ENCODE data around the gene AGMAT.

DNA sequence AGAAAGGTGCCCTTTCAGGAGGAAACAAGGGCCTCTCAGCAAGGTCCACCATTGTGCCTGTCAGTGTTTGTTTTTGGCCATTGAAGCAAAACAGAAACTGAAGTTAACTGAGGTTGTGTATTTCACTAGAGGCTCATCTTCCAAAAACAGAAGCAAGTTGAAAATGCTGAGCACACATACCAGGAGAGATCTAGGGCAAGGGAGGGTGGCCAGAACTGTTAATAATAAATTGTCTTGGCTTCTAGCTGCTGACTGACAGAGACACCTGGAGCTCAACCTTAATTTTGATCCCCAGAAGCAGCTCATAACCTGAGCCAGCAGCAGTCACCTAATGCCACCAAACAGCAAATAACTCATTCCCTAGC lies 5.2 kb downstream of the AGMAT start:
- TF ChIP-seq TOX (CRISPR knock-in tag; IDR thresholded peaks at IDR 0.05; ENCODE audit: borderline replicate concordance), result no peak
- no peak for TF ChIP-seq ESRRG (CRISPR knock-in tag; IDR thresholded peaks at IDR 0.05)
- TF ChIP-seq, protein P1, sequence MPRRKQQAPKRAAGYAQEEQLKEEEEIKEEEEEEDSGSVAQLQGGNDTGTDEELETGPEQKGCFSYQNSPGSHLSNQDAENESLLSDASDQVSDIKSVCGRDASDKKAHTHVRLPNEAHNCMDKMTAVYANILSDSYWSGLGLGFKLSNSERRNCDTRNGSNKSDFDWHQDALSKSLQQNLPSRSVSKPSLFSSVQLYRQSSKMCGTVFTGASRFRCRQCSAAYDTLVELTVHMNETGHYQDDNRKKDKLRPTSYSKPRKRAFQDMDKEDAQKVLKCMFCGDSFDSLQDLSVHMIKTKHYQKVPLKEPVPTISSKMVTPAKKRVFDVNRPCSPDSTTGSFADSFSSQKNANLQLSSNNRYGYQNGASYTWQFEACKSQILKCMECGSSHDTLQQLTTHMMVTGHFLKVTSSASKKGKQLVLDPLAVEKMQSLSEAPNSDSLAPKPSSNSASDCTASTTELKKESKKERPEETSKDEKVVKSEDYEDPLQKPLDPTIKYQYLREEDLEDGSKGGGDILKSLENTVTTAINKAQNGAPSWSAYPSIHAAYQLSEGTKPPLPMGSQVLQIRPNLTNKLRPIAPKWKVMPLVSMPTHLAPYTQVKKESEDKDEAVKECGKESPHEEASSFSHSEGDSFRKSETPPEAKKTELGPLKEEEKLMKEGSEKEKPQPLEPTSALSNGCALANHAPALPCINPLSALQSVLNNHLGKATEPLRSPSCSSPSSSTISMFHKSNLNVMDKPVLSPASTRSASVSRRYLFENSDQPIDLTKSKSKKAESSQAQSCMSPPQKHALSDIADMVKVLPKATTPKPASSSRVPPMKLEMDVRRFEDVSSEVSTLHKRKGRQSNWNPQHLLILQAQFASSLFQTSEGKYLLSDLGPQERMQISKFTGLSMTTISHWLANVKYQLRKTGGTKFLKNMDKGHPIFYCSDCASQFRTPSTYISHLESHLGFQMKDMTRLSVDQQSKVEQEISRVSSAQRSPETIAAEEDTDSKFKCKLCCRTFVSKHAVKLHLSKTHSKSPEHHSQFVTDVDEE (CRISPR knock-in tag; IDR thresholded peaks at IDR 0.05), result no peak
- TF ChIP-seq ARNTL (CRISPR knock-in tag; IDR thresholded peaks at IDR 0.05; ENCODE audit: borderline replicate concordance, low read depth), result no peak
- no peak for TF ChIP-seq ZFP30 (CRISPR knock-in tag; IDR thresholded peaks at IDR 0.05)
- TF ChIP-seq OSR1 (CRISPR knock-in tag; IDR thresholded peaks at IDR 0.05), result no peak
- TF ChIP-seq, protein P2, sequence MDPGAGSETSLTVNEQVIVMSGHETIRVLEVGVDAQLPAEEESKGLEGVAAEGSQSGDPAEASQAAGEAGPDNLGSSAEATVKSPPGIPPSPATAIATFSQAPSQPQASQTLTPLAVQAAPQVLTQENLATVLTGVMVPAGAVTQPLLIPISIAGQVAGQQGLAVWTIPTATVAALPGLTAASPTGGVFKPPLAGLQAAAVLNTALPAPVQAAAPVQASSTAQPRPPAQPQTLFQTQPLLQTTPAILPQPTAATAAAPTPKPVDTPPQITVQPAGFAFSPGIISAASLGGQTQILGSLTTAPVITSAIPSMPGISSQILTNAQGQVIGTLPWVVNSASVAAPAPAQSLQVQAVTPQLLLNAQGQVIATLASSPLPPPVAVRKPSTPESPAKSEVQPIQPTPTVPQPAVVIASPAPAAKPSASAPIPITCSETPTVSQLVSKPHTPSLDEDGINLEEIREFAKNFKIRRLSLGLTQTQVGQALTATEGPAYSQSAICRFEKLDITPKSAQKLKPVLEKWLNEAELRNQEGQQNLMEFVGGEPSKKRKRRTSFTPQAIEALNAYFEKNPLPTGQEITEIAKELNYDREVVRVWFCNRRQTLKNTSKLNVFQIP (CRISPR knock-in tag; IDR thresholded peaks at IDR 0.05; ENCODE audit: borderline replicate concordance, low read depth), result no peak
- TF ChIP-seq, protein P3, sequence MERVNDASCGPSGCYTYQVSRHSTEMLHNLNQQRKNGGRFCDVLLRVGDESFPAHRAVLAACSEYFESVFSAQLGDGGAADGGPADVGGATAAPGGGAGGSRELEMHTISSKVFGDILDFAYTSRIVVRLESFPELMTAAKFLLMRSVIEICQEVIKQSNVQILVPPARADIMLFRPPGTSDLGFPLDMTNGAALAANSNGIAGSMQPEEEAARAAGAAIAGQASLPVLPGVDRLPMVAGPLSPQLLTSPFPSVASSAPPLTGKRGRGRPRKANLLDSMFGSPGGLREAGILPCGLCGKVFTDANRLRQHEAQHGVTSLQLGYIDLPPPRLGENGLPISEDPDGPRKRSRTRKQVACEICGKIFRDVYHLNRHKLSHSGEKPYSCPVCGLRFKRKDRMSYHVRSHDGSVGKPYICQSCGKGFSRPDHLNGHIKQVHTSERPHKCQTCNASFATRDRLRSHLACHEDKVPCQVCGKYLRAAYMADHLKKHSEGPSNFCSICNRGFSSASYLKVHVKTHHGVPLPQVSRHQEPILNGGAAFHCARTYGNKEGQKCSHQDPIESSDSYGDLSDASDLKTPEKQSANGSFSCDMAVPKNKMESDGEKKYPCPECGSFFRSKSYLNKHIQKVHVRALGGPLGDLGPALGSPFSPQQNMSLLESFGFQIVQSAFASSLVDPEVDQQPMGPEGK (CRISPR knock-in tag; IDR thresholded peaks at IDR 0.05; ENCODE audit: borderline replicate concordance), result no peak
- TF ChIP-seq RARB (CRISPR knock-in tag; IDR thresholded peaks at IDR 0.05), result no peak
- TF ChIP-seq GLIS3 (CRISPR knock-in tag; IDR thresholded peaks at IDR 0.05), result no peak

Measured in SK-N-SH treated with all-trans-retinoic acid at 6 μM for 48 hours (cell line).